ENCODE data around the gene KLHL22.

- no peak for TF ChIP-seq CTCF (IDR thresholded peaks at IDR 0.05)
- TF ChIP-seq POLR2A (IDR thresholded peaks at IDR 0.05) = no peak
Observed at GRCh38 chr22:20439556-20439927, 56.1 kb downstream of the KLHL22 start.
